A673 (cell line): ENCODE results near the gene SKOR1. TPM values are rescaled to one million over a fixed set of nuclear protein-coding genes. Genes with fewer than 3 reads are reported as not detected.

Experiments used
- BruUV-seq: library from RNA; stranded (reverse); fragments of 400-500 nt; replicated peaks from 2 replicates; lab custom pipeline; 2021; lab: Mats Ljungman, UMichigan
- CTCF ChIA-PET: fragments of 300-600 bp; sonication (Branson Sonifier 250); formaldehyde crosslinking; loops from one replicate; lab custom pipeline; 2022; ENCODE audit warnings: antibody characterized with exemption; lab: Charles Lee
- POLR2A ChIA-PET: fragments of 300-600 bp; sonication (Branson Sonifier 250); formaldehyde crosslinking; loops from one replicate; lab custom pipeline; 2022; ENCODE audit warnings: antibody characterized with exemption; ENCODE audit not compliant: low non-redundant PET; lab: Charles Lee
- DNase-seq: peaks from one replicate; pipeline ENCODE4 v3.0.0-alpha.2; 2015; ENCODE audit warnings: low spot score
- H3K27ac ChIP-seq: fragments of 200-600 bp; sonication (generic); 2 replicates; pipeline ENCODE4 v1.5.1; 2016; ENCODE audit warnings: mixed run types, low read depth, mild to moderate bottlenecking, mixed read lengths, antibody characterized with exemption, low read length; ENCODE audit not compliant: poor library complexity, severe bottlenecking
- H3K27me3 ChIP-seq: fragments of 200-600 bp; sonication (generic); replicated peaks from 2 replicates; pipeline ENCODE4 v1.6.1; 2017; ENCODE audit warnings: mixed run types, low read depth, mild to moderate bottlenecking, mixed read lengths, antibody characterized with exemption, low read length; ENCODE audit not compliant: insufficient read depth, poor library complexity
- H3K36me3 ChIP-seq: fragments of 200-600 bp; sonication (generic); 2 replicates; pipeline ENCODE4 v1.6.1; 2016; ENCODE audit warnings: mixed run types, mild to moderate bottlenecking, mixed read lengths, antibody characterized with exemption, low read length; ENCODE audit not compliant: insufficient read depth, poor library complexity, severe bottlenecking
- H3K4me1 ChIP-seq: fragments of 200-600 bp; sonication (generic); 2 replicates; pipeline ENCODE4 v1.6.1; 2017; ENCODE audit warnings: mixed run types, mild to moderate bottlenecking, mixed read lengths, antibody characterized with exemption, low read length; ENCODE audit not compliant: insufficient read depth, poor library complexity, severe bottlenecking
- H3K4me3 ChIP-seq: fragments of 200-600 bp; sonication (generic); 2 replicates; pipeline ENCODE4 v1.5.1; 2016; ENCODE audit warnings: low read depth, mixed run types, mild to moderate bottlenecking, mixed read lengths, low read length; ENCODE audit not compliant: poor library complexity, severe bottlenecking
- H3K9me3 ChIP-seq: fragments of 200-600 bp; sonication (generic); 2 replicates; pipeline ENCODE4 v1.6.1; 2016; ENCODE audit warnings: mixed run types, low read depth, mild to moderate bottlenecking, mixed read lengths, antibody characterized with exemption, low read length; ENCODE audit not compliant: poor library complexity, severe bottlenecking
- CTCF ChIP-seq: fragments of 300-800, 200-600 bp; sonication (generic); conservative IDR thresholded peaks from 2 replicates; pipeline ENCODE4 v1.5.1; 2017; ENCODE audit warnings: low read depth, mild to moderate bottlenecking, antibody characterized with exemption, low read length, moderate library complexity, mixed read lengths
- EZH2 ChIP-seq: fragments of 200-600 bp; sonication (generic); IDR thresholded peaks from 2 replicates; pipeline ENCODE4 v1.6.1; 2017; ENCODE audit warnings: borderline replicate concordance, low read depth, mild to moderate bottlenecking, mixed read lengths, antibody characterized with exemption, low read length; ENCODE audit not compliant: poor library complexity, severe bottlenecking
- intact Hi-C: fragments of 100-400 bp; cut with micrococcal nuclease; formaldehyde crosslinking; loops from one replicate; pipeline ENCODE4 v1.10.0; 2022; ENCODE audit not compliant: unreplicated experiment
- total RNA-seq: library from RNA; stranded (reverse); gene quantifications from 2 replicates; pipeline ENCODE4 v1.2.3, GENCODE V29; 2021

The SKOR1 gene
- total RNA-seq, 1 experiment from 2014 or later = 0.21 TPM

DNA sequence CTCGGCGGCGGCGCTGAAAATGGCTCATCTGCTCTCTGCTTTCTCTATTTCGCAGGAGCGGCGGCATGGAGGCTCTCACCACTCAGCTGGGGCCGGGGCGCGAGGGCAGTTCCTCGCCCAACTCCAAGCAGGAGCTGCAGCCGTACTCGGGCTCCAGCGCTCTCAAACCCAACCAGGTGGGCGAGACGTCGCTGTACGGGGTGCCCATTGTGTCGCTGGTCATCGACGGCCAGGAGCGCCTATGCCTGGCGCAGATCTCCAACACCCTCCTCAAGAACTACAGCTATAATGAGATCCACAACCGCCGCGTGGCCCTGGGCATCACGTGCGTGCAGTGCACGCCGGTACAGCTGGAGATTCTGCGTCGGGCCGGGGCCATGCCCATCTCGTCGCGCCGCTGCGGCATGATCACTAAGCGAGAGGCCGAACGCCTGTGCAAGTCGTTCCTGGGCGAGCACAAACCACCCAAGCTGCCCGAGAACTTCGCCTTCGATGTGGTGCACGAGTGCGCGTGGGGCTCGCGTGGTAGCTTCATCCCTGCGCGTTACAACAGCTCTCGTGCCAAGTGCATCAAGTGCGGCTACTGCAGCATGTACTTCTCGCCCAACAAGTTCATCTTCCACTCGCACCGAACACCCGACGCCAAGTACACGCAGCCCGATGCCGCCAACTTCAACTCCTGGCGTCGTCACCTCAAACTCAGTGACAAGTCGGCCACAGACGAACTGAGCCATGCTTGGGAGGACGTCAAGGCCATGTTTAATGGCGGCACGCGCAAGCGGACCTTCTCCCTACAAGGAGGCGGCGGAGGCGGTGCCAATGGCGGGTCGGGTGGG is 790 bp downstream of the SKOR1 start:
- peak overlapping the region; percentile 24 for H3K4me3 ChIP-seq
- no TSS peak for BruUV-seq

DNA sequence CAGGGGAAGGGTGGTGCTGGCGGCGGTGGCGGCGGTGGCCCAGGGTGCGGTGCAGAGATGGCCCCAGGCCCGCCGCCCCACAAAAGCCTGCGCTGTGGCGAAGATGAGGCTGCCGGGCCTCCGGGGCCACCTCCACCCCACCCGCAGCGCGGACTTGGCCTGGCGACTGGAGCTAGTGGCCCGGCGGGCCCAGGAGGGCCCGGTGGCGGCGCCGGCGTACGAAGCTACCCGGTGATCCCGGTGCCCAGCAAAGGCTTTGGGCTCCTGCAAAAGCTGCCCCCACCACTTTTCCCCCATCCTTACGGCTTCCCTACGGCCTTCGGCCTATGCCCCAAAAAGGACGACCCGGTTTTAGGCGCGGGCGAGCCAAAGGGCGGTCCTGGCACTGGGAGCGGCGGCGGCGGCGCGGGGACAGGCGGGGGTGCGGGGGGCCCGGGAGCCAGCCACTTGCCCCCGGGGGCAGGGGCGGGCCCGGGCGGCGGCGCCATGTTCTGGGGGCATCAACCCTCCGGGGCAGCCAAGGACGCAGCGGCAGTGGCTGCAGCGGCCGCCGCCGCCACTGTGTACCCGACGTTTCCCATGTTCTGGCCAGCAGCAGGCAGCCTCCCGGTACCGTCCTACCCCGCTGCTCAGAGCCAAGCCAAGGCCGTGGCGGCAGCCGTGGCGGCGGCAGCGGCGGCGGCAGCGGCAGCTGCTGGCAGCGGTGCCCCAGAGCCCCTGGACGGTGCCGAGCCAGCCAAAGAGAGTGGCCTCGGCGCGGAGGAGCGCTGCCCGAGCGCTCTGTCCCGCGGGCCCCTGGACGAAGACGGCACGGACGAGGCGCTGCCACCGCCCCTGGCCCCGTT is 1.6 kb downstream of the SKOR1 start:
- Histone ChIP-seq H3K4me3 (no peak overlapping the region), H3K4me1 (peaks cover 31% of the 10 kb centered on the region), H3K27ac (no peak overlapping the region), H3K36me3 (no peaks in the 10 kb centered on the region), H3K9me3 (no peaks in the 10 kb centered on the region), H3K27me3 (peaks cover 98% of the 10 kb centered on the region)
- CTCF ChIA-PET = no interaction called here
- POLR2A ChIA-PET = no interaction called here
- no peak for DNase-seq
- no TSS peak for BruUV-seq
- intact Hi-C loops = no loop called here
- TF ChIP-seq CTCF (no peak), EZH2 (peak; percentile 80)

More for the DNA sequence above, 790 bp downstream of the SKOR1 start:
- POLR2A ChIA-PET = no interaction called here
- no peak for DNase-seq
- no peaks in the 10 kb centered on the region for H3K36me3 ChIP-seq
- CTCF ChIA-PET = no interaction called here
- H3K4me1 ChIP-seq = peaks cover 36% of the 10 kb centered on the region
- intact Hi-C loops = no loop called here
- H3K9me3 ChIP-seq = no peaks in the 10 kb centered on the region
- no peak overlapping the region for H3K27ac ChIP-seq
- H3K27me3 ChIP-seq = peaks cover 100% of the 10 kb centered on the region
- TF ChIP-seq EZH2 = peak; percentile 99
- no peak for TF ChIP-seq CTCF

GRCh38 chr15:67827562-67828277 is 2.4 kb downstream of the SKOR1 start:
- no peak for DNase-seq
- ChIA-PET POLR2A (no interaction called here), CTCF (no interaction called here)
- Histone ChIP-seq H3K4me1 (peaks cover 27% of the 10 kb centered on the region), H3K9me3 (no peaks in the 10 kb centered on the region), H3K36me3 (no peaks in the 10 kb centered on the region), H3K27ac (no peak overlapping the region), H3K27me3 (peaks cover 98% of the 10 kb centered on the region), H3K4me3 (peak overlapping the region; percentile 18)
- intact Hi-C loops = no loop called here
- BruUV-seq = no TSS peak
- peak; percentile 97 for TF ChIP-seq EZH2
- no peak for TF ChIP-seq CTCF
